Parathyroid adenoma (tissue), 2 donors: ENCODE measurements around the gene EPHB1.

Experiments
- H2AFZ ChIP-seq: fragments of 300-600 bp; sonication (generic); one replicate; pipeline ENCODE4 v1.7.0; 2017; ENCODE audit warnings: antibody characterized with exemption, mild to moderate bottlenecking
- H3K27ac ChIP-seq: fragments of 300-600 bp; sonication (generic); one replicate; pipeline ENCODE4 v1.7.0; 2017
- H3K27me3 ChIP-seq: fragments of 300-600 bp; sonication (generic); one replicate; pipeline ENCODE4 v1.7.0; 2017; ENCODE audit warnings: low read length; ENCODE audit not compliant: control insufficient read depth, insufficient read depth
- H3K36me3 ChIP-seq: fragments of 300-600 bp; sonication (generic); one replicate; pipeline ENCODE4 v1.7.0; 2017; ENCODE audit warnings: low read length; ENCODE audit not compliant: control insufficient read depth, insufficient read depth
- H3K4me1 ChIP-seq: fragments of 300-600 bp; sonication (generic); one replicate; pipeline ENCODE4 v1.7.0; 2017; ENCODE audit warnings: control low read depth
- H3K4me2 ChIP-seq: fragments of 300-600 bp; sonication (generic); one replicate; pipeline ENCODE4 v1.7.0; 2017; ENCODE audit warnings: low read length
- H3K4me3 ChIP-seq: fragments of 300-600 bp; sonication (generic); one replicate; pipeline ENCODE4 v1.7.0; 2017; ENCODE audit warnings: low read depth, low read length
- H3K79me2 ChIP-seq: fragments of 300-600 bp; sonication (generic); one replicate; pipeline ENCODE4 v1.7.0; 2017; ENCODE audit warnings: control low read depth
- H3K9ac ChIP-seq: fragments of 300-600 bp; sonication (generic); one replicate; pipeline ENCODE4 v1.7.0; 2017; ENCODE audit warnings: mild to moderate bottlenecking
- H3K9me3 ChIP-seq: fragments of 300-600 bp; sonication (generic); one replicate; pipeline ENCODE4 v1.7.0; 2017; ENCODE audit warnings: low read length; ENCODE audit not compliant: control insufficient read depth
- CTCF ChIP-seq: fragments of 300-600 bp; sonication (generic); IDR thresholded peaks from one replicate; pipeline ENCODE4 v1.7.0; 2017; ENCODE audit warnings: antibody characterized with exemption, mild to moderate bottlenecking
- donor health status: primary hyperparathyroidism.

The EPHB1 gene

DNA sequence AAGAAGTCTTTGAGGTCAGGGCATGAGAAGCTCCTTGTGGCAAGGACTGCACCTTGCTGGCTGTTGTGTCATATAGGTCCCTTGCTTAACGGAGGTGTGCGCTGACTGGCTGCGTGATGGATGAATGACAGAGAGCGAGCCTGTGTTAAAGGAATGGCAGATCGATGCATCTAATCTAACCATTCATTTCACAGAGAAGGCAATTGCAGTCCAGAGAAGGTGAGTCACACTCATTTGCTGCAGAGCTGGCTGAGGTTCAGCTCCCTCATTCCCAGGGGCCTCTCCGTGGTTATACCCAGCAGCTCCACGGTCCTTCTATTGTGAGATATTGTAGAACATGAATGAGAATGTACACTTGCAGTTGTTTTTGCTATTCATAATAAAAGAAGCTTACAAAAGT, 289.3 kb downstream of the EPHB1 start:
- Histone ChIP-seq H3K9me3 (no peaks in the 10 kb centered on the region), H3K4me2 (no peak overlapping the region), H3K27me3 (no peaks in the 10 kb centered on the region), H3K36me3 (no peaks in the 10 kb centered on the region), H3K27ac (peak overlapping the region; percentile 73), H3K4me1 (peaks cover 23% of the 10 kb centered on the region), H3K4me3 (no peak overlapping the region), H2AFZ (no peak overlapping the region), H3K9ac (no peak overlapping the region), H3K79me2 (no peaks in the 10 kb centered on the region)
- TF ChIP-seq CTCF, result no peak

- Histone ChIP-seq H3K79me2 (no peaks in the 10 kb centered on the region), H3K9me3 (no peaks in the 10 kb centered on the region), H3K4me2 (no peak overlapping the region), H3K27ac (peak overlapping the region; percentile 73), H3K9ac (no peak overlapping the region), H3K4me1 (peaks cover 23% of the 10 kb centered on the region), H2AFZ (peak overlapping the region; percentile 62), H3K4me3 (no peak overlapping the region), H3K36me3 (no peaks in the 10 kb centered on the region), H3K27me3 (no peaks in the 10 kb centered on the region)
- TF ChIP-seq CTCF, result no peak
These were observed 289.9 kb downstream of the EPHB1 start for GRCh38 chr3:135084976-135085375.

GRCh38 chr3:135085652-135086436, 290.8 kb downstream of the EPHB1 start:
- Histone ChIP-seq H3K4me3 (no peak overlapping the region), H3K27me3 (no peaks in the 10 kb centered on the region), H3K9ac (no peak overlapping the region), H3K4me1 (peaks cover 23% of the 10 kb centered on the region), H3K9me3 (no peaks in the 10 kb centered on the region), H3K79me2 (no peaks in the 10 kb centered on the region), H3K4me2 (no peak overlapping the region), H3K27ac (peak overlapping the region; percentile 73), H2AFZ (peak overlapping the region; percentile 62), H3K36me3 (no peaks in the 10 kb centered on the region)
- no peak for TF ChIP-seq CTCF

- Histone ChIP-seq H3K4me2 (no peak overlapping the region), H3K4me3 (no peak overlapping the region), H3K27ac (no peak overlapping the region), H2AFZ (no peak overlapping the region), H3K79me2 (no peaks in the 10 kb centered on the region), H3K4me1 (peaks cover 23% of the 10 kb centered on the region), H3K9ac (no peak overlapping the region), H3K27me3 (no peaks in the 10 kb centered on the region), H3K9me3 (no peaks in the 10 kb centered on the region), H3K36me3 (no peaks in the 10 kb centered on the region)
- TF ChIP-seq CTCF, result no peak
These were observed 292.7 kb downstream of the EPHB1 start for GRCh38 chr3:135087782-135088181.

GRCh38 chr3:135089451-135089850, 294.4 kb downstream of the EPHB1 start:
- H2AFZ ChIP-seq, result no peak overlapping the region
- H3K4me1 ChIP-seq, result peaks cover 19% of the 10 kb centered on the region
- no peaks in the 10 kb centered on the region for H3K27me3 ChIP-seq
- H3K79me2 ChIP-seq, result no peaks in the 10 kb centered on the region
- no peaks in the 10 kb centered on the region for H3K36me3 ChIP-seq
- TF ChIP-seq CTCF, result no peak
- H3K27ac ChIP-seq, result no peak overlapping the region
- H3K4me2 ChIP-seq, result no peak overlapping the region
- no peaks in the 10 kb centered on the region for H3K9me3 ChIP-seq
- no peak overlapping the region for H3K9ac ChIP-seq
- H3K4me3 ChIP-seq, result no peak overlapping the region
